Gastroesophageal sphincter (tissue), 3 donors: Measurements from ENCODE around the gene VGLL2.

ENCODE experiments used
- EP300 ChIP-seq: sonication (generic); formaldehyde crosslinking; IDR thresholded peaks from one replicate; pipeline ENCODE4 v1.6.1; 2017; ENCODE audit warnings: antibody characterized with exemption, mild to moderate bottlenecking
- POLR2A ChIP-seq, 2 donors: fragments of 450-650 bp; IDR thresholded peaks; one replicate each; pipeline ENCODE4 v1.6.1; 2017; ENCODE audit warnings: antibody characterized with exemption in 2 of 2, mild to moderate bottlenecking in 2 of 2, moderate library complexity in 1 of 2
- POLR2AphosphoS5 ChIP-seq: sonication (generic); formaldehyde crosslinking; IDR thresholded peaks from one replicate; pipeline ENCODE4 v1.6.1; 2017; ENCODE audit warnings: antibody characterized with exemption
- TF ChIP-seq, protein P1 (sequence below), 4 experiments: fragments of 200-600 bp in 2 of 4; fragments of 450-650 bp in 2 of 4; sonication (generic) in 1 of 4; IDR thresholded peaks; one replicate each; pipeline ENCODE4 v1.5.1; 2017 to 2019; ENCODE audit warnings: antibody characterized with exemption in 4 of 4, mild to moderate bottlenecking in 2 of 4, moderate library complexity in 2 of 4

DNA sequence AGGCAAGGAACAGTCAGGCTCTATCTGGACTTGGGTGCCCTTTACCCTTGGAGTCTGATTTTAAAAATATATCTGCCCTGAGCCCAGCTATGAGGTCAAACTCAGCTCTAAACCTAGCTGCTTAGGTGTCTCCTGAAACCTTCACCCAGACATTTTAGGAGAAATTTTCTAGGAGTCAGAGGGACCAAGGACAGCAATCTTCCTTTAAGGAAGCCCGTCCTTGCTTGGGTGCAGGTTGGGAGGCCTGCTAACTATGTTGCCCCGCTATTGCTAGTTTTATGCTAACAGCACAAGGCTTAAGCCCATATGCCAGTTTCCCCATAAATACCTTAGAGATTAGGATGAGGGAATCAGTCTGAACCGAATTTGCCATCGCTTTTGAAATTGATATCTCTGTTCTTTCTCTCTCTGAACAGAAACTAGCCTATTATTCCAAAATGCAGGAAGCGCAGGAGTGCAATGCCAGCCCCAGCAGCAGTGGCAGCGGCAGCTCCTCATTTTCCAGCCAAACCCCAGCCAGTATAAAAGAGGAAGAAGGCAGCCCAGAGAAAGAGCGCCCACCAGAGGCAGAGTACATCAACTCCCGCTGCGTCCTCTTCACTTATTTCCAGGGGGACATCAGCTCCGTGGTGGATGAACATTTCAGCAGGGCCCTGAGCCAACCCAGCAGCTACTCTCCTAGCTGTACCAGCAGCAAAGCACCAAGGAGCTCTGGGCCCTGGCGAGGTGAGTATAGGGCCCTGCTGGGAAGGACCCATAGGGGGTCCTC, 2.6 kb downstream of the VGLL2 start:
- TF ChIP-seq, protein P1, sequence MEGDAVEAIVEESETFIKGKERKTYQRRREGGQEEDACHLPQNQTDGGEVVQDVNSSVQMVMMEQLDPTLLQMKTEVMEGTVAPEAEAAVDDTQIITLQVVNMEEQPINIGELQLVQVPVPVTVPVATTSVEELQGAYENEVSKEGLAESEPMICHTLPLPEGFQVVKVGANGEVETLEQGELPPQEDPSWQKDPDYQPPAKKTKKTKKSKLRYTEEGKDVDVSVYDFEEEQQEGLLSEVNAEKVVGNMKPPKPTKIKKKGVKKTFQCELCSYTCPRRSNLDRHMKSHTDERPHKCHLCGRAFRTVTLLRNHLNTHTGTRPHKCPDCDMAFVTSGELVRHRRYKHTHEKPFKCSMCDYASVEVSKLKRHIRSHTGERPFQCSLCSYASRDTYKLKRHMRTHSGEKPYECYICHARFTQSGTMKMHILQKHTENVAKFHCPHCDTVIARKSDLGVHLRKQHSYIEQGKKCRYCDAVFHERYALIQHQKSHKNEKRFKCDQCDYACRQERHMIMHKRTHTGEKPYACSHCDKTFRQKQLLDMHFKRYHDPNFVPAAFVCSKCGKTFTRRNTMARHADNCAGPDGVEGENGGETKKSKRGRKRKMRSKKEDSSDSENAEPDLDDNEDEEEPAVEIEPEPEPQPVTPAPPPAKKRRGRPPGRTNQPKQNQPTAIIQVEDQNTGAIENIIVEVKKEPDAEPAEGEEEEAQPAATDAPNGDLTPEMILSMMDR (IDR thresholded peaks at IDR 0.05) = no peak
- TF ChIP-seq EP300 (no peak), POLR2A (IDR thresholded peaks at IDR 0.05) (no peak), POLR2AphosphoS5 (no peak)
